ENCODE measurements around the gene TNKS2.

GRCh38 chr10:91860885-91861284 lies 62.7 kb downstream of the TNKS2 start:
- TF ChIP-seq CTCF (conservative IDR thresholded peaks at IDR 0.05) (no peak), EZH2 (IDR thresholded peaks at IDR 0.05; ENCODE audit: low read depth) (no peak)
